Measurements from ENCODE around the gene ACOX3. TPM values are rescaled to one million over a fixed set of nuclear protein-coding genes. Genes with fewer than 3 reads are reported as not detected.
"Not testable (repeated sequence)": the region's sequence is repeated elsewhere in the genome, so short reads cannot be mapped to it uniquely, and the experiment has no call there.

The ACOX3 gene
- polyA plus RNA-seq, 2 donors: 31.8 to 36.1 TPM

- Histone ChIP-seq H3K4me3 (ENCODE audit: low read depth in 1 of 2, low read length in 2 of 2) (no peak overlapping the region), H3K27me3 (ENCODE audit: control insufficient read depth in 1 of 2, insufficient read depth in 2 of 2, low read length in 2 of 2) (no peaks in the 10 kb centered on the region), H3K36me3 (ENCODE audit: control insufficient read depth in 2 of 2, insufficient read depth in 2 of 2, low read length in 1 of 2) (peaks cover 0 to 66% of the 10 kb centered on the region in 2 donors), H3K9me3 (ENCODE audit: control insufficient read depth in 2 of 2, insufficient read depth in 1 of 2, low read depth in 1 of 2, low read length in 1 of 2) (no peaks in the 10 kb centered on the region), H3K27ac (ENCODE audit: low read depth in 2 of 2, low read length in 1 of 2) (no peak overlapping the region), H3K4me1 (ENCODE audit: control insufficient read depth in 2 of 2, insufficient read depth in 2 of 2, low read length in 1 of 2) (no peaks in the 10 kb centered on the region)
- WGBS, 2 donors: 94 to 97% methylated on average over 24 of the region's 24 CpGs
These were observed 53.8 kb downstream of the ACOX3 start for GRCh38 chr4:8386731-8387130.

- not testable (repeated sequence) for H3K4me1 ChIP-seq (ENCODE audit: control insufficient read depth in 2 of 2, insufficient read depth in 2 of 2, low read length in 1 of 2); H3K4me3 ChIP-seq (ENCODE audit: low read depth in 1 of 2, low read length in 2 of 2); H3K27ac ChIP-seq (ENCODE audit: low read depth in 2 of 2, low read length in 1 of 2); H3K9me3 ChIP-seq (ENCODE audit: control insufficient read depth in 2 of 2, insufficient read depth in 1 of 2, low read depth in 1 of 2, low read length in 1 of 2); H3K27me3 ChIP-seq (ENCODE audit: control insufficient read depth in 1 of 2, insufficient read depth in 2 of 2, low read length in 2 of 2)
- peaks cover 0 to 69% of the 10 kb centered on the region in 2 donors for H3K36me3 ChIP-seq (ENCODE audit: control insufficient read depth in 2 of 2, insufficient read depth in 2 of 2, low read length in 1 of 2)
- 94% methylated on average over 13 of the region's 13 CpGs for WGBS, 2 donors
These were observed 54.4 kb downstream of the ACOX3 start for GRCh38 chr4:8386131-8386530.

GRCh38 chr4:8385611-8386010 is 54.9 kb downstream of the ACOX3 start:
- Histone ChIP-seq H3K9me3 (ENCODE audit: control insufficient read depth in 2 of 2, insufficient read depth in 1 of 2, low read depth in 1 of 2, low read length in 1 of 2) (no peaks in the 10 kb centered on the region), H3K27me3 (ENCODE audit: control insufficient read depth in 1 of 2, insufficient read depth in 2 of 2, low read length in 2 of 2) (no peaks in the 10 kb centered on the region), H3K4me3 (ENCODE audit: low read depth in 1 of 2, low read length in 2 of 2) (no peak overlapping the region), H3K27ac (ENCODE audit: low read depth in 2 of 2, low read length in 1 of 2) (no peak overlapping the region), H3K36me3 (ENCODE audit: control insufficient read depth in 2 of 2, insufficient read depth in 2 of 2, low read length in 1 of 2) (peaks cover 3 to 71% of the 10 kb centered on the region in 2 donors), H3K4me1 (ENCODE audit: control insufficient read depth in 2 of 2, insufficient read depth in 2 of 2, low read length in 1 of 2) (no peaks in the 10 kb centered on the region)
- WGBS, 2 donors: 93 to 95% methylated on average over 11 of the region's 11 CpGs

GRCh38 chr4:8385106-8385505 is 55.4 kb downstream of the ACOX3 start:
- WGBS, 2 donors: 74 to 87% methylated on average over 9 of the region's 9 CpGs
- H3K36me3 ChIP-seq (ENCODE audit: control insufficient read depth in 2 of 2, insufficient read depth in 2 of 2, low read length in 1 of 2): peaks cover 4 to 68% of the 10 kb centered on the region in 2 donors
- no peaks in the 10 kb centered on the region for H3K27me3 ChIP-seq (ENCODE audit: control insufficient read depth in 1 of 2, insufficient read depth in 2 of 2, low read length in 2 of 2)

GRCh38 chr4:8384397-8385060 is 56.0 kb downstream of the ACOX3 start:
- Histone ChIP-seq H3K4me3 (ENCODE audit: low read depth in 1 of 2, low read length in 2 of 2) (no peak overlapping the region), H3K27me3 (ENCODE audit: control insufficient read depth in 1 of 2, insufficient read depth in 2 of 2, low read length in 2 of 2) (no peaks in the 10 kb centered on the region), H3K27ac (ENCODE audit: low read depth in 2 of 2, low read length in 1 of 2) (no peak overlapping the region), H3K9me3 (ENCODE audit: control insufficient read depth in 2 of 2, insufficient read depth in 1 of 2, low read depth in 1 of 2, low read length in 1 of 2) (no peaks in the 10 kb centered on the region), H3K4me1 (ENCODE audit: control insufficient read depth in 2 of 2, insufficient read depth in 2 of 2, low read length in 1 of 2) (no peaks in the 10 kb centered on the region), H3K36me3 (ENCODE audit: control insufficient read depth in 2 of 2, insufficient read depth in 2 of 2, low read length in 1 of 2) (peaks cover 4 to 66% of the 10 kb centered on the region in 2 donors)
- 93% methylated on average over 25 to 26 of the region's 26 CpGs for WGBS, 2 donors

More at GRCh38 chr4:8385106-8385505, 55.4 kb downstream of the ACOX3 start:
- Histone ChIP-seq H3K4me1 (ENCODE audit: control insufficient read depth in 2 of 2, insufficient read depth in 2 of 2, low read length in 1 of 2) (no peaks in the 10 kb centered on the region), H3K4me3 (ENCODE audit: low read depth in 1 of 2, low read length in 2 of 2) (no peak overlapping the region), H3K27ac (ENCODE audit: low read depth in 2 of 2, low read length in 1 of 2) (no peak overlapping the region), H3K9me3 (ENCODE audit: control insufficient read depth in 2 of 2, insufficient read depth in 1 of 2, low read depth in 1 of 2, low read length in 1 of 2) (no peaks in the 10 kb centered on the region)

DNA sequence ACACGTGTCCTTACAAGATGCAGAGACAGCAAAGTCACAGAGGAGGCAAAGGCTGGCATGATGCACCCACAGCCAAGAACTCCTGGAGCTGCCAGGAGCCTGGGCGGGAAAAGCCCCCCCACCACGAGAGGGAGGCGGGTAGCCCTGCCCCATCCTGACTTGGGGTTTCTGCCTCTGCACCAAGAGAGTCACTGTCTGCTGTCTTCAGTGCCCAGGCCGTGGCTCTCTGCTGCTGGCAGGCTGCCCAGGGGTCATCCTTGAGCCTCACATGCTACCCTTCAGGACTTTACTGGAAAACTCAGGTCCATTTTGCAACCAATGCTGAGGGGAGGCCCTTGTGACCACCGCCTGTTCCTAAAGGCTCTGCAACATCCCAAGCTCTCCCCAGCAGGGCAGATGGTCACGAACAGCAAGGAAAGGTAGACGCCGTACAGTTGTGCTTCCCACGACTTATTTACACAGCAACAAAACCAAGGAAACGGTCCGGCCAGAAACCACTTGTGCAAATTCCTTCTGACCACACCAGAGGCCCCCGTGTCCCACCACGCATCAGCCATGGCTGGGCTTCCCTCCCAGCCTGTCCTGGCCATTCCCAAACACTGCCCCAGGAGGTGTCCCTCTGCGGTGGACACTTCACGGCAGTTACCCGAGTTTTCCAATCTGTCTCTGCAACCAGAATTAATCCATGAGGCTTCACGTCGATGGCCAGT is 56.9 kb downstream of the ACOX3 start:
- Histone ChIP-seq H3K27me3 (ENCODE audit: control insufficient read depth in 1 of 2, insufficient read depth in 2 of 2, low read length in 2 of 2) (no peaks in the 10 kb centered on the region), H3K4me3 (ENCODE audit: low read depth in 1 of 2, low read length in 2 of 2) (no peak overlapping the region), H3K9me3 (ENCODE audit: control insufficient read depth in 2 of 2, insufficient read depth in 1 of 2, low read depth in 1 of 2, low read length in 1 of 2) (no peaks in the 10 kb centered on the region), H3K27ac (ENCODE audit: low read depth in 2 of 2, low read length in 1 of 2) (no peak overlapping the region), H3K36me3 (ENCODE audit: control insufficient read depth in 2 of 2, insufficient read depth in 2 of 2, low read length in 1 of 2) (peaks cover 4 to 61% of the 10 kb centered on the region in 2 donors), H3K4me1 (ENCODE audit: control insufficient read depth in 2 of 2, insufficient read depth in 2 of 2, low read length in 1 of 2) (no peaks in the 10 kb centered on the region)
- WGBS, 2 donors: 70 to 76% methylated on average over 19 of the region's 19 CpGs

- Histone ChIP-seq H3K36me3 (ENCODE audit: control insufficient read depth in 2 of 2, insufficient read depth in 2 of 2, low read length in 1 of 2) (peaks cover 4 to 60% of the 10 kb centered on the region in 2 donors), H3K27ac (ENCODE audit: low read depth in 2 of 2, low read length in 1 of 2) (no peak overlapping the region), H3K9me3 (ENCODE audit: control insufficient read depth in 2 of 2, insufficient read depth in 1 of 2, low read depth in 1 of 2, low read length in 1 of 2) (no peaks in the 10 kb centered on the region), H3K4me3 (ENCODE audit: low read depth in 1 of 2, low read length in 2 of 2) (no peak overlapping the region), H3K27me3 (ENCODE audit: control insufficient read depth in 1 of 2, insufficient read depth in 2 of 2, low read length in 2 of 2) (no peaks in the 10 kb centered on the region), H3K4me1 (ENCODE audit: control insufficient read depth in 2 of 2, insufficient read depth in 2 of 2, low read length in 1 of 2) (no peaks in the 10 kb centered on the region)
- 92 to 93% methylated on average over 14 of the region's 14 CpGs for WGBS, 2 donors
These were observed 57.5 kb downstream of the ACOX3 start for GRCh38 chr4:8383016-8383415.

DNA sequence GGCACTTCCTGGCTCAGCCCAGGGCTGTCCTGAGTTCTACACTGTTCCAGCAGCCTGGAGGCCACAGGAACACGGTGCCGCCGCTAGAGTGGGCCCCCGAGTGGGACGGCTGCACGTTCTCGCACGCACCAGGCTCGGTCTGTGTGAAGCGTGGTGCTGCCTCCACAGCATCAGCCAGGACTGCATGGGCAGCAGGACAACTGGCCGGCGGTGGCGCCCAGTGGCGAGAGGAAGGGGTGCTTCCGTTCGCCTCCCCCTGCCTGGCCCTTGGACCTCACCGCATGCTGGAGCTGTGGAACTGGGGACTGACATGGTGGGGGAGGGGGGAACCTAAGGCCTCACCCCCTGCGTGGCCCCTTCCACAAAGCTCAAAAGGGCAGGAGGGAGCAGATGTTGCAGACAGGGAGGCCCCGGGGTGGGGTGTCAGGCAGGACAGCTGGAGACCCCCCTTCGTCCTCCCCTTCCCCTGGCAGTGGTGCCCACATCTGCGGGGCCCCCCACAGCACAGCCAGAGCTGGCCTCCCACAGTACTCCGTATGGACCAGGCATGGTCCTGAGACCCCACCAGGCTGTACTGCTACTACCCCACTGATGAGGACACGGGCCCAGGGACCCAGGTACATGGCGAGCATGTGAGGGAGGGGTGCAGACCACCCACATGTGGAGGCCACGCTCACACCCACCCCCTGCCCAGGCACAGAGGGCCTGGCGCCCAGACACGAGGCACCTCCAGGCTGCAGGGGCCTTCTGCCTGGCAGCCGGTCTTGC is 58.5 kb downstream of the ACOX3 start:
- WGBS, 2 donors: 93 to 95% methylated on average over 26 to 28 of the region's 28 CpGs
- Histone ChIP-seq H3K4me1 (ENCODE audit: control insufficient read depth in 2 of 2, insufficient read depth in 2 of 2, low read length in 1 of 2) (no peaks in the 10 kb centered on the region), H3K9me3 (ENCODE audit: control insufficient read depth in 2 of 2, insufficient read depth in 1 of 2, low read depth in 1 of 2, low read length in 1 of 2) (no peaks in the 10 kb centered on the region), H3K36me3 (ENCODE audit: control insufficient read depth in 2 of 2, insufficient read depth in 2 of 2, low read length in 1 of 2) (peaks cover 4 to 60% of the 10 kb centered on the region in 2 donors), H3K27me3 (ENCODE audit: control insufficient read depth in 1 of 2, insufficient read depth in 2 of 2, low read length in 2 of 2) (no peaks in the 10 kb centered on the region), H3K4me3 (ENCODE audit: low read depth in 1 of 2, low read length in 2 of 2) (no peak overlapping the region), H3K27ac (ENCODE audit: low read depth in 2 of 2, low read length in 1 of 2) (no peak overlapping the region)

DNA sequence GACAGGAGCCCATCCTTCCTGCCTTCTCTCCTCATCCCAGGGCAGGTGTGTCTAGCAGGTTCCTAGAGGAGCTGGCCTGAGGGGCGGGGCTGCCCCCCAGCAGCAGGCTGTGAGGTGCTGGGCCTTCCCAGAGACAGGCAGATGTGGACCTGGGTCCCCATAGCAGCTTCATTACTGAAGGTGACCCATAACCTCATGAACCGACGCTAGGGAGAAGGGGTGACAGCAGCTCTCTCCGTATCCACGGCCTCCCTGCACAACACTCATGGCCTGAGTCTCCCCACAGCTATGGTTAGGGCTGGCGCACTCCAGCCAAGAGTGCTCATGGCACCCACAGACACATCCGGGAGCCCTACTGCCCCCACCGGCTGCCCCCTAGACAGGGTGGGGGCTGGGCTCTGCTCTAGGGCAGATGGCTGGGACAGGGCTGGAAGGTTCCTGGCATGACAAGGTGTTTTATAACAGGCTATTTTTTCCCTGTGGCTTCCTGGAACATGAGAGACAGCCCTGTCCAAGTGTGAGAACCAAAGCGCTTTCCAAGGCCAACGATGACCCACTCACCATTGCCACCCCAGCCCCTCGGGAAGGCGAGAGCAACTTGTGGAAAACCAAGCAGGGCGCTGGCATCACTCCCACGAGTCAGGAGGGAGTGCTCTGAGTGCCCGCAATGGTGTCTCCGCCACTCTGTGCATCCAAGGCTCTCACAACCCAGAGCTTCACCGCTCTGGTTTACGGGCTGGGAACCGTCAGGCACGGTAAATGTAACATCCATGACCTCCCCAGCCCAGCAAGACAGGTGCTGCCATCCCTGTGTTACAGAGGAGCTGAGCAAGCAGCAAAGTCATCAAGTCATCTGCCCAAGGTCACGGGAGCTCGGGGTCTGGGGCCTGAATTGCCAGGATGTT is 59.8 kb downstream of the ACOX3 start:
- Histone ChIP-seq H3K27me3 (ENCODE audit: control insufficient read depth in 1 of 2, insufficient read depth in 2 of 2, low read length in 2 of 2) (no peaks in the 10 kb centered on the region), H3K4me3 (ENCODE audit: low read depth in 1 of 2, low read length in 2 of 2) (no peak overlapping the region), H3K9me3 (ENCODE audit: control insufficient read depth in 2 of 2, insufficient read depth in 1 of 2, low read depth in 1 of 2, low read length in 1 of 2) (no peaks in the 10 kb centered on the region), H3K27ac (ENCODE audit: low read depth in 2 of 2, low read length in 1 of 2) (no peak overlapping the region), H3K36me3 (ENCODE audit: control insufficient read depth in 2 of 2, insufficient read depth in 2 of 2, low read length in 1 of 2) (peaks cover 4 to 53% of the 10 kb centered on the region in 2 donors), H3K4me1 (ENCODE audit: control insufficient read depth in 2 of 2, insufficient read depth in 2 of 2, low read length in 1 of 2) (no peaks in the 10 kb centered on the region)
- WGBS, 2 donors: 95 to 96% methylated on average over 22 of the region's 22 CpGs
